Measurements from ENCODE around the gene TDP1.

DNA sequence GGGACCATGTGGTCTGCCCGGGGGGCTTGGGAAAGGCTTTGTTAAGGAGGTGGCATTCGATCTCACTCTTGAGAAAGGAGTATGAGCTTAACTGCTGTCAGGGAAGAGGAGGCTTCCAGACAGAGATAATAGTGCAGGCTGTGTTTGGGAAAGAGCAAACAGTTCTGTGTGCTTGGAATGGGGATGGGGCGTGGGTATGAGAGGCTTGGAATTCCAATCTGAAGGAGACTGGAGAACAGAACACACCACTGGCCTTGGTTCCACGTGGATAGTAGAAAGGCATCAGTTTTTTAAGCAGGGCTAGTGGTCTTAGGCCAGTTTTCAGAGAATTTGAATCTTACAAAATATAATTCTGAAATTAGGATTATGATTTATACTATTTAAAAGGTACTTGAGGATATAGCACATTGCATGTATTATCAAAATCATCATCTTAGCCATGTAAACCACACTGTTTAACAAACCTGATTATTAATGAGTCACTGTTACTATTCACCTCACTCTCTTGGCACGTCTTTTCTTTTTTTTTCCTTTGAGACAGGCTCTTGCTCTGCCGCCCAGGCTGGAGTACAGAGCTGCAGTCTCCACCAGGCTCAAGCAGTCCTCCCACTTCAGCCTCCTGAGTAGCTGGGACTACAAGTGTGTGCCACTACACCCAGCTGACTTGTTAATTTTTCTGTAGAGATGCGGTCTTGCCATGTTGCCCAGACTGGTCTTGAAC, 67.6 kb downstream of the TDP1 start:
- TF ChIP-seq, protein P1, sequence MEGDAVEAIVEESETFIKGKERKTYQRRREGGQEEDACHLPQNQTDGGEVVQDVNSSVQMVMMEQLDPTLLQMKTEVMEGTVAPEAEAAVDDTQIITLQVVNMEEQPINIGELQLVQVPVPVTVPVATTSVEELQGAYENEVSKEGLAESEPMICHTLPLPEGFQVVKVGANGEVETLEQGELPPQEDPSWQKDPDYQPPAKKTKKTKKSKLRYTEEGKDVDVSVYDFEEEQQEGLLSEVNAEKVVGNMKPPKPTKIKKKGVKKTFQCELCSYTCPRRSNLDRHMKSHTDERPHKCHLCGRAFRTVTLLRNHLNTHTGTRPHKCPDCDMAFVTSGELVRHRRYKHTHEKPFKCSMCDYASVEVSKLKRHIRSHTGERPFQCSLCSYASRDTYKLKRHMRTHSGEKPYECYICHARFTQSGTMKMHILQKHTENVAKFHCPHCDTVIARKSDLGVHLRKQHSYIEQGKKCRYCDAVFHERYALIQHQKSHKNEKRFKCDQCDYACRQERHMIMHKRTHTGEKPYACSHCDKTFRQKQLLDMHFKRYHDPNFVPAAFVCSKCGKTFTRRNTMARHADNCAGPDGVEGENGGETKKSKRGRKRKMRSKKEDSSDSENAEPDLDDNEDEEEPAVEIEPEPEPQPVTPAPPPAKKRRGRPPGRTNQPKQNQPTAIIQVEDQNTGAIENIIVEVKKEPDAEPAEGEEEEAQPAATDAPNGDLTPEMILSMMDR (IDR thresholded peaks at IDR 0.05; ENCODE audit: borderline replicate concordance, extremely low read depth, low read length, poor library complexity, severe bottlenecking) = no peak
- no peak for TF ChIP-seq EZH2 (IDR thresholded peaks at IDR 0.05; ENCODE audit: borderline replicate concordance, low read depth, low read length, severe bottlenecking)
